ENCODE results near the gene EN2.
"Not testable (repeated sequence)": the region's sequence is repeated elsewhere in the genome, so short reads cannot be mapped to it uniquely, and the experiment has no call there.

The EN2 gene

DNA sequence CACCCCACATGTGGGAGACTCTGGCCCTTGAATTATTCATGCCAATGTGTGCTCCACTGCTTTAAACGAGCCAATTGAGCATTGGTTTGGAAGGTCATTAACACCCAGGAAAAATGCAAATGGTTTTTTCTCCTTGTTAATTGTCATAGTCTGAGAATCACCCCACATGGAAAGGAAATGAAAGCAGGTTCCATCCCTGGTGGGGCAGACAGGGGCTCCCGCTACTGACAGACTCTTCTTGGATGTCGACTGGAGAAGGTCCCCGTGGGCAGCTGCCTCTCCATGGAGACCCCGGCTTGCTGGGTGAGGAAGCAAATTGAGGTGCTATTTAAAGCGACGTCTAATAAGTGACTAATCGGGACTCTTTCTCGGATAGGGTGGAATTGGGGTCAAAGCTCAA is 32.0 kb upstream of the EN2 start:
- DNase-seq (ENCODE audit: low spot score), result no peak

DNA sequence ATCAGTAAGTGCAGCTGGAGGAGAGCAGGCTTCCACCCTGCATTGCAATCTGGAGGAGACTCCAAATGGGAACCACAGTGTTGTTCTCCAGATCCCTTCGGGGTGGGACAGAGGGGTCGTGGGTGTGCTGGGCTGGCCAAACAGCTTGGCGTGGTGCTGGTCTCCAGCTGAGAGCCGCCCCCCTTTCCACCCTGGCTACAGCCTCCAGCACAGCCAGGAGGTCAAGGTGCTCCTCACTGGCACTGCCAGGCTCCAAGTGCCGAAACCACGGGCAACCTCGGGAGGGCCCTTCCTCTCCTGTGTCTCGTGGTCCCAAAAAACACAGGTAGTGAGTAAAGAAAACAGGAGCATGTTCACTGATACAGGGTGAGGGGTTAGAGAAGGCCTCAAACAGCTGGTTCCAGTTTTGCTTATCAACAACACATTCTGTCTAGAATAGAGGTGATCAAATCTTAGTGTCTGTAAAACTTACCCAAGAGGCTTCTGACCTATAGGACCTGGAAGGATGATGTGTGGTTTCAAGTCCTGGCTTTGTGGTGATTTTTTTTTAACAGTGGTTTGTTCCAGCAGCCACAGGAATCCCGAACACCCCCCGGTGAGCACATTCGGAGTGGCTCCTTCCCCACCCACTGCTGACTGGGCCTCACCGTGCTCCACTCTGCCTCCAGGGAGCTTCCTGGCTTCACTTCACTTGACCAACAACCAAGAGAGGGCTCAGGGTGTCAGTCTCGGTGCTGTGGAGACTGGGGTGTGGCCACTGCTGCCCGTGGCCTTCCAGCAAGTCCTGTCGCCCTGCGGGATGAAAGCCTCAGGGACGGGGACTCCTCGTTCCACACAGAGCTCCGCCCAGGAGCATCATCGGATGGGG is 31.2 kb upstream of the EN2 start:
- no peak for DNase-seq (ENCODE audit: low spot score)

DNA sequence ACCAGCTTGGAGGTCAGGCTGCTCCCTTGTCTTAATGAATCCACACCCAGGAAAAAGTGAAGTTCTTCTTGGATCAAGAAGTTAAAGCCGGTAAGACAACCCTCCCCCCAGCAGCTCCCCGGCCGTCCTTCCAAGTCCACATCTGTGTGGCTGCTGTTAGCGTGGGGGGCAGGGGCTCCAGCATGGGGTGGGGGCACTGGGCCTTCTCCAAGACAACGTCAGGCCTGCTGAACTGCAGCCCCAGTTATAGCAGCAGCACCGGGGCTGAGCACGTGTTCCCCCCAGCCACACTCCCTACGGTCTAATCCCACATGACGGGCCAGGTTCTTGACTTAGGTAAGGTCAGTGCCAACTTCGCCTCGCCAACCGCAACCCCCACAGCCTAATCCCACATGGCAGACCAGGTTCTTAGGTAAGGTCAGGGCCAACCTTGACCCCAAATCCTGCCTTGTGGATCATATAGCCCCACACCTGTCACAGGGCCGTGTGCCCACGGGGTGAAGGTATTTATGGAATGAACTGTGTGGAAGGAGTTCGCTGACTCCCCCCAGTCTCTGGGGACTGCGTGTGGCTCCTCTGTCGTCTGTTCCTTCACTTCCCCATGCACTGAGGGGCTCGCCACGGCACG is 30.4 kb upstream of the EN2 start:
- DNase-seq (ENCODE audit: low spot score), result no peak

DNA sequence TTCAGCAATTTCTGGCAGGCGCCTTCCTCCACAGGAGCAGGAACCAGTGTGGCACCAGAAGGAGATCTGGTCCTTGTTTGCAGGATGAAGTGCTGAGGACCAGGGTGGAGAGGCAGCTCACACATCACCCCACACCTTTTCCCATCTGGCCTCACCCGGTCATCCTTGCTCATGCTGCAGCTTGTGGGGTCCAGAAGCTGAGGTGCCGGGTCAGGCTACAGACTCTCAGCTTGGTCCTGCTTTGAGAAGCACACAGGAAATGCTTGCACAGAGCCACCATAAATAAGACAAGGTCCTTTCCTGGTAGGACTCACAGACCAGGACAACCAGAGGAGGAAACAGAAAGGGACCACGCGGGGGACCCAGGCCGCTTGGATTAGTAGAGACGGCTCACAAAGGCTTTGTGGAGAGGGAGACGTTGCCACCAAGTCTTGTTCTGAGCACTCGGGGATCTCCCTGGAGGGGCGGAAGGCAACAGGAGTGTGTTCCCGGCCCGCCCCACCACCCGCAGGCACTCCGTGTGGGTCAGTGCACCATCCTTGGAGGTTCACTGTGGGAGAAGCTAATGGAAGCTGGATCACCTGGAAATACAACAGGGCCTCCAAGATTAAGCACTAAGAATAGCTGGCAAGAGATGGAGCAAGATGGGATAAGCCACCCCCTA is 29.6 kb upstream of the EN2 start:
- DNase-seq (ENCODE audit: low spot score), result no peak

DNA sequence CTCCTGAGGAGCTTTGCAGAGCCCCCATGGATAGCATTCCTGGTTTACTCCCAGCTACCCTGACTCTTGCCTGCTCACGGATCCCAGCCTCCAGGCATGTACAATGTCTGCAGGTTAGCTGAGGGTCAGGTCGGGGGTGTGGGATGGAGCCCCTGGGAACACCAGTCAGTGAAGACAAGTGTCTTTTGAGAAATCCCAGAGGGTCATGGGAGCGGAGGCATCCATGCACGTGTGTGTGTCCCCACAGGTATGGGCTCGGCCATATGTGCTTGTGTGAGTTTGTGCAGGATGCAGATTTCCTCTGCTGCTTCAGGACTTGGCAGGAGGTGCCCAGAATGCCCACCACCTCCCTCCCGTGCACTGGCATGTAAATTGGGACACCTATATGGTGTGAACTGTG is 28.3 kb upstream of the EN2 start:
- no peak for DNase-seq (ENCODE audit: low spot score)

DNA sequence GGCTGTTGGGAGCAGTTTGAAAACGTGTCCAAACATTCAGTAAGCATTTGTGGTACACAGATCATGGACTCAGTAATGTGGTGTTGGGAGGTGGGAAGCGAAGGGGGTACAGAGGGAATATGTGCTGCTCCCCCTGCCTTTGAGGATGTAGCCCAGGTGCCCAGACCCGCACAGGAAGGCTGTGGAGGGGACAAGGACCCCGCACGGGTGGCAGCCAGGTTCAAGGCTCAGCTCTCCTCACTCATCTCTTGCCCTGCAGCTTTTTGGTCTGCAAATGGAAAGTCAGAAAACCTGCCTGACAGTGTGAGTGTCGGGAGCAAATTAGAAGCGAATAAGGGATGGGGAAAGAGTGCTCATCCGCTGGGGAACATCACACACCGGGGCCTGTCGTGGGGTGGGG is 27.3 kb upstream of the EN2 start:
- no peak for DNase-seq (ENCODE audit: low spot score)

DNA sequence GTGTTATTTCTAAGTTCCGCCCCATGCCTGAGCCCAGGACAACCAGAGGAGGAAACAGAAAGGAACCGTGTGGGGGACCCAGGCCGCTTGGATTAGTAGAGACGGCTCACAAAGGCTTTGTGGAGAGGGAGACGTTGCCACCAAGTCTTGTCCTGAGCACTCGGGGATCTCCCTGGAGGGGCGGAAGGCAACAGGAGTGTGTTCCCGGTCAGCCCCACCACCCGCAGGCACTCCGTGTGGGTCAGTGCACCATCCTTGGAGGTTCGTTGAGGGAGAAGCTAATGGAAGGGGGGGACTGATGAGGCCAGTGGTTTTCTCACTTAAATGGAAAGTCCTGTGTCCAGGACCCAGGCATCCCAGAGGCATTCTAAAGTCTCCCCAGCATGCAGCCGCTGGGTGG is 26.7 kb upstream of the EN2 start:
- no peak for DNase-seq (ENCODE audit: low spot score)

DNA sequence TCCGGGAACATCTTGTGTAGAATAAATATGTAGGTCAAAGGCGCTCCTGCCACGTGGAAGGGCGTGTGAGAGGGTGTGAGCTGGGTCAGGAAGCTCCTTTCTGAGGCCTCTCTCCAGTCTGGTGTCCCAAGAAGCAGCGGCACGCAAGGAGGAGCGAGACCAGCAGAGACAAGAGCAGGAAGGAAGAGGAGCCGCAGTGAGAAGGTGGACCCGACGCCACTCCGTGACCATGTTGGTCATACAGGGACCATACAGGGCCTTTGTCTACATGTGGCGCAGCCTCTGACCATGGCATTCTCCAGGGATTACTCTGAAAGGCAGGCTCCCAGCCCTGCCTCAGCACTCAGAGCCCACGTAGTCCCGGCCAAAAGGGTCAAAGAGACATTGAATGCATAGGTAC is 26.2 kb upstream of the EN2 start:
- DNase-seq (ENCODE audit: low spot score), result no peak

DNA sequence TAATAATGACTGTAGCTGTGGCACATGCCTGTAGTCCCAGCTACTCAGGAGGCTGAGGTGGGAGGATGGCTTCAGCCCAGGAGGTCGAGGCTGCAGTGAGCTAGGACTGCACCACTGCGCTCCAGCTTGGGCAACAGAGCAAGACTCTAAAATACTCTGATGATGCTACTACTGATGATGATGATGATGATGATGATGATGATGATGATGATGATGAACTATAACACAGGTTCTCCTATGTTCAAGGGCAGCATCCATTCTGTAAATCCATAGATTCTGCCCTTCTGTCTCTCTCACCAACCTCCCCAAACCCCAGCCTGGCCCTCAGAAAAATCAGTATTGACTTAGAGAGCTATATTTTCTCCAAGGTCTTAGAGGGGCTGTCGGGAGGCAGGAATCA is 22.8 kb upstream of the EN2 start:
- no peak for DNase-seq (ENCODE audit: low spot score)

DNA sequence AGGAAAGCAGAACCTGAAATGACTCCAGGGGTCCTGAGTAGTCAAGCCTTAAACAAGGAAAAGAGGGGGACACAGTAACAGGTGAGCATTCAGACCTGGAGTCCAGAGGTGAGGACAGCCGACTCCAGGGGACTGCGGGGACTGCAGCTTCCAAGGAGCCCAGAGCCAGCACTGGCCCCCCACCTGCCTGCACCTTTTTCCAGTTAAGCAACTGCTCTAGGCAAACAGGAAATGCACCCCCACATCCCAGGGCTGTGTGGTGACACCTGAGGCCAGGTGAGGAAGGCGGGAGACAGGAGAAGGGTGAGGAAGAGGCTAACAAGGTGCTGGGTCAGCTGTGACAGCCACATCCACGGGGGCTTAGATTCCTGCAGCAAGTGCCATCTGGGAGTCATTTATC is 20.1 kb upstream of the EN2 start:
- DNase-seq (ENCODE audit: low spot score), result no peak

DNA sequence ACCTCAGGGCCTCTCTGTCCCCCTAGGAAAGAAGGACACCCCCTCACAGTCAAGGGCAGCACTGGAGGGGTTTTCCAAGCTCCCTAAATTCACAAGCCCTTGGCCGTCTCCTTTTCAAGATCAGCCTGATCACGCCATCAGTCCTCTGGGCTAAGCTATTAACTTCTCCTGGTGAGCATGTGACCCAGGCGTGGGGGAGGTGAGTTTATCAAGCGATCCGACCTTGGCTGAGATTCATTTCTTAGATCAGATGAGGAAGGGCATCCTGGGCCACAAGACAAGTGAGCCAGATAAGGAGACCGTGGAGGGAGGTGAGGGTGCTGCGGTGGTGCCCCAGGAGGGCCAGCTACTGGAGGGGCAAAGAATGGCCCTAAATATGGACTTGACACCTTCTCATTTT is 19.2 kb upstream of the EN2 start:
- no peak for DNase-seq (ENCODE audit: low spot score)

DNA sequence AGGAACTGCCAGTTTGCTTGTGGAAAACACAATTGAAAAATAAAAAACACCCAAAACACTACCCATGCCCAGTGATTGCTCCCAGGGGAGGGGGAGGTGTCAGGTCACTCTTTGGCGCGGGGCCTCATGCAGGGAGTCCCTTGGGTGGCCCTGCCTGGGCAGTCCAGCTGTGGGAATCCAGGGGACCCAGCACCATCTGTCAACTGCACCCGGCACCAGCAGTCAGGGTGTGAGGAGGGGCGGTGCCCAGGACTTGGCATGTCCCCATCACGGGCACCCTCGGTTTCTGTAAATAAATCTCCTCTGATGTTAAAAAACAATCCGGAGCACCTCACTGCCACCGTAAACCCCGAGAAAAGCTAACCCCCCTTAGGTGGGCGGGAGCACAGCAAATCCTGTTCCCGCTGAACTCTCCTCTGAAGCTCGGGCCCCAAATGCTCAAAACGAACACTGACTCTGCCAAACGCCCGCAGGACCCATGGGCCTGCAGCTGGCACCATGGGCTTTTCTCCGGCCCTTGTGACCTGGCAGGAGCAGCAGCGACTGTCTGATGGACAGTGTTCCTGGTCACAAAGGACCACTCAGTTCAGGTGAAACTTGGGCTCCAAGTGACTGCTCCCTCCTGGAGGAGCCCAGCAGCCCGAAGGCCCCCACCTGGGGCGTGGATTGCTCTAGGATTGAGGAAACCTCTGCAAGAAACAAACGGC is 18.5 kb upstream of the EN2 start:
- DNase-seq (ENCODE audit: low spot score), result no peak

DNA sequence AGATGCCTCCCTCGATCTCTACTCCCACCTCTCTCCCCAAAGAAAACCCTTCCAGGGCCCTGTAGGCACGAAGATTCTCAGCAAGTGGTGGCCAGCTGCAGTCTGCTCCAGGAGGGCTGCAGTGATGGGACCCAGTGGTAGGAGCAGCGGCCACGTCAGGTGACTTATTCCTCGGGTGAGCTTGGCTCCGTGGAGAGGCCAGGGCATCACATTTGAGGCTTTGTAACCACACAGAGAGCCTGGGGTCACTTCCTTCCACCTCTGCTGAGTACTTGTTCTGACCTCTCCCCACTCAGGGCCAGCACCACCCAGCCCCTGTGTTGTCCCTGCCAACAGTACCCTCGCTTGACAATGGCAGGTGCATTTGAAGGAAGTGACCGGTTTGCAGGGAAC is 17.9 kb upstream of the EN2 start:
- DNase-seq (ENCODE audit: low spot score), result no peak

DNA sequence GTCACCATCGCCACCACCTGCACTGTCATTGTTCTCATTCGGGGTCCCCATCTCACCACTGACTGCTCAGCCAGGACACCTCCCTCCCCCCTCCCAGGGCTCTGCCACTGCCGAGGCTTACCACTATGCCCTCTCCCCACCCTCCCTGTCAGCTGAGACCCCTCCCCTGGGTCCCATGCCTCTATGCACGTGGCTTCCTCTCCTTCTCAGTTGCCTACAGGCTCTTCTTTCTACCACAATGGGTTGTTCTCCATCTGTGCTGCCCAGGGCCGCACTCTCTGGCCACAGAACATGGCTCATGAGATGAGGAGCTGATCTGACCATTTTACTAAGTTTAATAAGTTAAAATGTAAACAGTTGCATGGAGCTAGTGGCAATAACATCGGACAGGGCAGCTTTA is 16.1 kb upstream of the EN2 start:
- DNase-seq (ENCODE audit: low spot score), result no peak

DNA sequence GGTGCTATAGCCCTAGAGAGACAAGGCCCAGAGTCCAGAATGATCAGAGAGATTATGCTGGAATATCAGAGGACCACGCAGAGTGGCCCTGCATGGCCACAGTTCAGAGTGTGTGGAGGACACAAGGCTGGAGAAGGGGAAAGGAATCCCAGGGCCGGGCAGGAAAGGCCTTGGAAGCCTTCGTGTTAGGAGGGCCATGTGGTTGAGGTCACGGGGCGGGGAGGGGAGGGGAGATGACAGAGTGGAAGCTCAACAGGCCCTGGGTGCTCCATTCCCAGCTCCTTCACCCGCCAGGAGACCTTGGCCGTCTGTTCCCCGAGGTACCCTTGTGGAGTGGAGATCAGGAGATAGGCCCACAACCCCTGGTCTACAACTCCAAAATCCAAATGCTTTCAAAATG is 13.2 kb upstream of the EN2 start:
- no peak for DNase-seq (ENCODE audit: low spot score)

DNA sequence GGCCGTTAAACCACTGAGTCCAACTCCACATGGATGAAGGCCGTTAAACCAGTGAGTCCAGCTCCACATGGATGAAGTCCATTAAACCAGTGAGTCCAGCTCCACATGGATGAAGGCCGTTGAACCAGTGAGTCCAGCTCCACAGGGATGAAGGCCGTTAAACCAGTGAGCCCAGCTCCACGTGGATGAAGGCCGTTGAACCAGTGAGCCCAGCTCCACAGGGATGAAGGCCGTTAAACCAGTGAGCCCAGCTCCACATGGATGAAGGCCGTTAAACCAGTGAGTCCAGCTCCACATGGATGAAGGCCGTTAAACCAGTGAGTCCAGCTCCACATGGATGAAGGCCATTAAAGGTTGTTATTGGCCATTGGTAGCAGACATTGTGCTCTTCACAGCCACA is 12.3 kb upstream of the EN2 start:
- DNase-seq (ENCODE audit: low spot score), result not testable (repeated sequence)

DNA sequence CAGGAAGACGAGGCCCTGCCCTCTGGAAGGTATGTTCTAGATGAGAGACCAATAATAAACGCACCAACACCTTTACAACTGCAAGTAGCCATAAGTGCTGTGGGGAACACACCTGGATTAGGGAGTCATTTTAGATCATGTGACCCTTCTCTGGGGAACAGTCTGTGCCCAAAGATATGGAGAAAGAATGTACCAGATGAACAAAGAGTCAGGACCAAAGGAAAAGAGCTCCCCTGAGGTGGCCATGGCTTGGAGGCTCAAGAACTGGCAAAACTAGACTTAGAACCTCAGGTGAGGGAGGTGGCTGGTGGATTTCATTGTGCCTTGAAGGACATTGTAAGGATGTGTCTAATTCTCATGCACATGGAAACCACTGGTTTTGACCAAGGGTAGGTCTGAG is 10.3 kb upstream of the EN2 start:
- no peak for DNase-seq (ENCODE audit: low spot score)

DNA sequence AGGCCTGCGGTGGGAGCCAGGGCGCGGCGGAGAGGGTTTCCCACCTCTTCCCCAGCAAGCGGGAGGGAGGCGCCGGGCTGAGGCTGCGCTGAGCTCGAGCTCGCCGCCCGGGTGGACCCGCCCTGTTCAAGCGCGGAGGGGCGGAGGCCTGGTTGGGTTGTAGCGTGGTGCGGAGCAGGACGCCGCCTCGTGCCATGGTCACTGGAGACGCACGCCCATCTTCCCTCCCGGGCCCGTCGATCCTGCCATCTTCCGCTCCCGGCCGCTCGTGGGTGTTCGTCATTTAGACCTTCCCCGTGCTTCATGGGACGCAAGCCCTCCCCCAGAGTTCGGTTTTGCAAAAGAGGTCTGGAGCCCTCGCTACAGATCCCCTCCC is 9.3 kb upstream of the EN2 start:
- DNase-seq (ENCODE audit: low spot score), result peak; percentile 75

DNA sequence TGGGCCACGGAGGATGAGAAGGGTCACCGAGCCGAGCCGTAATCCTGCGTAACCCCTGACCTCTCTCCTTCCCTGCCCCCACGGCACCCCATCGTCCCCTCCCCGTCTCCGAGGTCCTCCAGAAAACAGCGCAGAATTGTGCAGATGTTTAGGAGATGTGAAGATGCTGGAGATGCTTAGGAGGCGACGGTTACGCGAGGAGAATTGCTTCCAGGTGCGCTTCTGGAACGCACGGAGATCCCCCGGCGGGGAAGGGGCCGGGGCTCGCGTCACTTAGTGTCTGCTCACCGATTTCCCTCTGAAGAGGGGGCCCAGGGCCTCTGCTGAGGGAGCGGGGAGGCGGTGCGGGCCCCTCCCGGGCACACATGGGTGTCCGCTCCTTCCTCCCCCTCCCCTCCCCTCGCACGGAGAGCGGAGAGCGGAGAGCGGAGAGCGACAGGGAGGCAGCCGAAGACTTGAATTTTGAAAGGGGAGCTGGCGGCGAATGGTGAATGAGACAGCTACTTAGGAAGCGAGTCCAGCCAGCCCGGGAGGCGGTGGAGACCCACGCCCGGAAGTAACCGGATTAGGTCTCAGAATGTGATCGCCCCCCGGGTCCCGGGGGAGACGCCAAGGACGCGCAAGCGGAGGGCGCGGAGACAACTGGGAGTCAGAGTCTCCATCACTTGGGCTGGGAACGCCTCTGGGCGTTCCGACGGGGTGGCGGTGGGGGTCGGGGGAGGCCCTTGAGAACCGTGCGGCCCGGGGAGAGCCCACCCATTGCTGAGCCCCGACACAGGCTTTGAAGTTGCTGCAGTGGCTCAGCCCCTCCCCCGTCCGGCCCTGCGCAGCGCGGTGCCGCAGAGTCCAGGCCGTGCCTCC is 8.7 kb upstream of the EN2 start:
- peak; percentile 78 for DNase-seq (ENCODE audit: low spot score)

DNA sequence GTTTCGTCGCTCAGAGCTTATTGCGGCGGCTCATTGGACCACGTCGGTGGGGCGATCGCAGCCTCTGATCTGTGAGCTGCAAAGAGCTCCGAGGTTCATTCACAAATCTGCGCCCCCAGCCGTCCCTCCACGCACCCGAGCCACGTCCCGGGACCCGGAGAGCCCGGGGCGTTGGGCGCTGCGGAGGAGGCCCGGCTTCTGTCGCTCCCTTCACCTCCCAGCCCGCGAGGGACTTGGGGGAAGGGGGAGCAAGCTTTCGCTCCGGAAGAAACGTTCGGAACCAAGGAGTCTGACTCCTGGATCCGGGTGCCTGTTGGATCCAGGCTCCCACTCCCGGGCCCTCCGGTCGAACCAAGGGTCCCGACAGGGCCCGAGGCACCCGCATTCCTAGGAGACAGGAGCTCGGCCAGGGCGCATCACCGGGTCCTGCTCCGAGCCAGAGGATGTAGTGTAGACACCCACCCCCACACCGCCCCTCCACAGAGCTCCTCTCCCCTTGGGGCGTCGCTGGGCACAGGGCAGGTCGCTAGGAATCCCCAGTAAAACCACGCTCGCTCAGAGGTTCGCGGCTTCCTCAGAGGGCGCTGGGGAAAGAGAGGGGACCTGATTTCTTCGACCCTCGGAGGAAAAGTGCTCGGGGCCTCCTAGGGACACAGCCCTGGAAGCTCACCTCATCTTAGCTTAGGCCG is 7.9 kb upstream of the EN2 start:
- DNase-seq (ENCODE audit: low spot score), result no peak

DNA sequence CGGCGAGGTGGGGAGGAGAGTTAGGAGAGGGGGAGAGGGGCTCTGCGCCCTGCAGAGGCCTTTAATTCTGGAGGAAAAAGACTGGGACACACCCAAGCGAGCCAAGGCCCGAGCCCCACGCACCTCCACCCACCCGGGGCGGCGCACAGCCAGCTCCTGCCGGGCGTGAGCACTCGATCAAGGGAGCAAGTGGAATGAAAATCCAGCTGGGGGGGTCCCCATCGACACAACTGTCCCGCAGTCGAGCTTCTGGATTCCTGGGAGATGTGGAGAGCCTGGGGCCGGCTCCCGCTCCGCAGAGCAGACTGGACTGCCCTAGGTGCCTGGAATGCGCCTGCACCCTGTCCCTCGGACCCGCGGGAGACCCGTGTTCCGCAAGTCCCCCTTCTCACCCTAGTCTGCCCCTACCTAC is 7.4 kb upstream of the EN2 start:
- DNase-seq (ENCODE audit: low spot score), result no peak
